PC-3 (cell line): Measurements from ENCODE around the gene ZNF195. TPM values are rescaled to one million over a fixed set of nuclear protein-coding genes. Genes with fewer than 3 reads are reported as not detected.
"Not testable (repeated sequence)": the region's sequence is repeated elsewhere in the genome, so short reads cannot be mapped to it uniquely, and the experiment has no call there.

Experiments used
- ATAC-seq: fragments of 200-7000 bp; cut with Tn5 transposase; 2 replicates; pipeline ENCODE4 v1.9.1; 2020; ENCODE audit warnings: mild to moderate bottlenecking, moderate library complexity
- BruUV-seq: library from RNA; stranded (reverse); fragments of 400-500 nt; replicated peaks from 2 replicates; lab custom pipeline; 2021; lab: Mats Ljungman, UMichigan
- CTCF ChIA-PET: fragments of 300-600 bp; sonication (Branson Sonifier 250); formaldehyde crosslinking; loops from one replicate; lab custom pipeline; 2022; ENCODE audit warnings: antibody characterized with exemption; lab: Charles Lee
- POLR2A ChIA-PET: fragments of 300-600 bp; sonication (Branson Sonifier 250); formaldehyde crosslinking; loops from one replicate; lab custom pipeline; 2022; ENCODE audit warnings: antibody characterized with exemption; ENCODE audit not compliant: unreplicated experiment; lab: Charles Lee
- DNase-seq: peaks from one replicate; pipeline ENCODE4 v3.0.0-alpha.2; 2015
- H2AFZ ChIP-seq: fragments of 300-600 bp; sonication (generic); 2 replicates; pipeline ENCODE4 v1.6.0; 2016; ENCODE audit warnings: antibody characterized with exemption, low read length
- H3F3A ChIP-seq: fragments of 300-600 bp; sonication (generic); one replicate; pipeline ENCODE4 v1.6.0; 2017; ENCODE audit warnings: antibody characterized with exemption, low read length, control low read depth, mild to moderate bottlenecking; ENCODE audit not compliant: unreplicated experiment
- H3K27ac ChIP-seq: fragments of 300-600 bp; sonication (generic); 2 replicates; pipeline ENCODE4 v1.5.1; 2016; ENCODE audit warnings: mild to moderate bottlenecking, low read length
- H3K27me3 ChIP-seq: fragments of 300-600 bp; sonication (generic); 2 replicates; pipeline ENCODE4 v1.6.1; 2016; ENCODE audit warnings: low read length, mixed read lengths
- H3K36me3 ChIP-seq: fragments of 300-600 bp; sonication (generic); 2 replicates; pipeline ENCODE4 v1.6.1; 2016; ENCODE audit warnings: low read depth, mixed run types, low read length, mixed read lengths
- H3K4me1 ChIP-seq: fragments of 300-600 bp; sonication (generic); 2 replicates; pipeline ENCODE4 v1.5.1; 2016; ENCODE audit warnings: low read length; ENCODE audit not compliant: insufficient read depth
- H3K4me2 ChIP-seq: fragments of 300-600 bp; sonication (generic); 2 replicates; pipeline ENCODE4 v1.6.0; 2016; ENCODE audit warnings: low read length
- H3K4me3 ChIP-seq: fragments of 300-600 bp; sonication (generic); 2 replicates; pipeline ENCODE4 v1.5.1; 2016; ENCODE audit warnings: mild to moderate bottlenecking, low read length, mixed read lengths
- H3K79me2 ChIP-seq: fragments of 300-600 bp; sonication (generic); 2 replicates; pipeline ENCODE4 v1.6.1; 2017; ENCODE audit warnings: low read length, mixed read lengths
- H3K9ac ChIP-seq: fragments of 300-600 bp; sonication (generic); 2 replicates; pipeline ENCODE4 v1.6.0; 2016; ENCODE audit warnings: mild to moderate bottlenecking, low read length
- H3K9me2 ChIP-seq: fragments of 300-600 bp; sonication (generic); replicated peaks from 2 replicates; pipeline ENCODE4 v1.6.1; 2016; ENCODE audit warnings: mixed run types, low read length, mixed read lengths
- H3K9me3 ChIP-seq: fragments of 300-600 bp; sonication (generic); 2 replicates; pipeline ENCODE4 v1.6.1; 2016; ENCODE audit warnings: low read length, mixed read lengths
- H4K20me1 ChIP-seq: fragments of 300-600 bp; sonication (generic); 2 replicates; pipeline ENCODE4 v1.6.1; 2016; ENCODE audit warnings: low read length, mixed read lengths
- CTCF ChIP-seq: fragments of 300-600 bp; sonication (generic); conservative IDR thresholded peaks from 2 replicates; pipeline ENCODE4 v1.5.1; 2017; ENCODE audit warnings: antibody characterized with exemption, low read depth, mild to moderate bottlenecking, low read length
- EZH2 ChIP-seq: fragments of 300-600 bp; sonication (generic); IDR thresholded peaks from one replicate; pipeline ENCODE4 v1.6.1; 2017; ENCODE audit warnings: antibody characterized with exemption, mild to moderate bottlenecking, low read length; ENCODE audit not compliant: unreplicated experiment
- EZH2phosphoT487 ChIP-seq: fragments of 300-600 bp; sonication (generic); IDR thresholded peaks from 2 replicates; pipeline ENCODE4 v1.6.1; 2018; ENCODE audit warnings: mild to moderate bottlenecking, antibody characterized with exemption, low read length, borderline replicate concordance
- intact Hi-C: fragments of 100-400 bp; cut with micrococcal nuclease; formaldehyde crosslinking; loops from 2 replicates; pipeline ENCODE4 v1.9.0; 2023
- total RNA-seq: library from RNA; depleted of rRNA; stranded (reverse); fragments of >200 nt; gene quantifications from 2 replicates; pipeline ENCODE4 v1.2.3, GENCODE V29; 2014

Gene ZNF195
- total RNA-seq, 1 experiment from 2014 or later: 47.9 TPM

GRCh38 chr11:3395468-3395867 is 16.5 kb upstream of the ZNF195 start:
- H2AFZ ChIP-seq, POLR2A ChIA-PET, ATAC-seq, DNase-seq, CTCF ChIA-PET, H3K36me3 ChIP-seq, H3K4me3 ChIP-seq, H3K9me2 ChIP-seq, H3K9ac ChIP-seq, H3K9me3 ChIP-seq, H3K79me2 ChIP-seq, H3K27ac ChIP-seq, H3K4me2 ChIP-seq, H3F3A ChIP-seq, H4K20me1 ChIP-seq, intact Hi-C loops, BruUV-seq, H3K27me3 ChIP-seq, H3K4me1 ChIP-seq: not testable (repeated sequence)

GRCh38 chr11:3394956-3395355 is 16.0 kb upstream of the ZNF195 start:
- H3K36me3 ChIP-seq, H3K27ac ChIP-seq, H3K9me2 ChIP-seq, H3K4me1 ChIP-seq, H3F3A ChIP-seq, H2AFZ ChIP-seq, H3K9ac ChIP-seq, H3K4me3 ChIP-seq, POLR2A ChIA-PET, H3K27me3 ChIP-seq, BruUV-seq, DNase-seq, H3K79me2 ChIP-seq, intact Hi-C loops, CTCF ChIA-PET, ATAC-seq, H3K9me3 ChIP-seq, H4K20me1 ChIP-seq, H3K4me2 ChIP-seq: not testable (repeated sequence)

- H4K20me1 ChIP-seq, POLR2A ChIA-PET, H3K27ac ChIP-seq, H3K4me3 ChIP-seq, H3K36me3 ChIP-seq, H3F3A ChIP-seq, H3K9me3 ChIP-seq, H3K4me1 ChIP-seq, H3K4me2 ChIP-seq, ATAC-seq, H3K9ac ChIP-seq, H3K9me2 ChIP-seq, BruUV-seq, intact Hi-C loops, CTCF ChIA-PET, H3K27me3 ChIP-seq, H2AFZ ChIP-seq, H3K79me2 ChIP-seq, DNase-seq: not testable (repeated sequence)
Measured at GRCh38 chr11:3393450-3393849, 14.5 kb upstream of the ZNF195 start.

GRCh38 chr11:3382613-3383285 is 3.8 kb upstream of the ZNF195 start:
- CTCF ChIA-PET: interaction anchor here (1.3 kb wide), 1 partner anchor 26 kb away, joined by 3 read pairs; no protein-coding TSS in a partner anchor
- Histone ChIP-seq H3K79me2 (peaks cover 12% of the 10 kb centered on the region), H3K4me3 (no peak overlapping the region), H3K9me3 (no peaks in the 10 kb centered on the region), H3K27ac (no peak overlapping the region), H3K4me2 (no peak overlapping the region), H4K20me1 (no peaks in the 10 kb centered on the region), H3K9me2 (no peaks in the 10 kb centered on the region), H3K27me3 (0 out of 2 replicates have a peak, but pooled peaks cover 7% of the 10 kb centered on the region), H3K4me1 (peaks cover 5% of the 10 kb centered on the region), H3K9ac (no peak overlapping the region), H3F3A (no peaks in the 10 kb centered on the region), H2AFZ (no peak overlapping the region), H3K36me3 (no peaks in the 10 kb centered on the region)
- DNase-seq (no peak), ATAC-seq (no peak)
- TF ChIP-seq CTCF (no peak), EZH2phosphoT487 (no peak), EZH2 (no peak)
- intact Hi-C loops: no loop called here
- POLR2A ChIA-PET: no interaction called here
- no TSS peak for BruUV-seq
